Type B pancreatic cell (in vitro differentiated cells): ENCODE results near the gene PASK. TPM values are rescaled to one million over a fixed set of nuclear protein-coding genes. Genes with fewer than 3 reads are reported as not detected.
"Not testable (repeated sequence)": the region's sequence is repeated elsewhere in the genome, so short reads cannot be mapped to it uniquely, and the experiment has no call there.

Experiments
- DNase-seq: peaks from one replicate; pipeline ENCODE4 v3.0.0; 2021; ENCODE audit warnings: mixed read lengths; ENCODE audit not compliant: unreplicated experiment; ENCODE audit errors: extremely low spot score
- H3K27ac Mint-ChIP-seq: 2 replicates; pipeline ENCODE4 v1.8.0; 2021; ENCODE audit warnings: mild to moderate bottlenecking, mixed read lengths
- H3K27me3 Mint-ChIP-seq: 2 replicates; pipeline ENCODE4 v1.8.0; 2021; ENCODE audit warnings: mixed read lengths
- H3K36me3 Mint-ChIP-seq: 2 replicates; pipeline ENCODE4 v1.8.0; 2021; ENCODE audit warnings: mixed read lengths
- H3K4me1 Mint-ChIP-seq: one replicate; pipeline ENCODE4 v1.8.0; 2021; ENCODE audit warnings: mixed read lengths; ENCODE audit not compliant: unreplicated experiment
- H3K4me3 Mint-ChIP-seq: 2 replicates; pipeline ENCODE4 v1.8.0; 2021; ENCODE audit warnings: mild to moderate bottlenecking, mixed read lengths
- H3K9me3 Mint-ChIP-seq: 2 replicates; pipeline ENCODE4 v1.8.0; 2021; ENCODE audit warnings: mixed read lengths
- CTCF ChIP-seq: fragments of 200-600 bp; sonication (generic); conservative IDR thresholded peaks from 2 replicates; pipeline ENCODE4 v1.5.0; 2021; ENCODE audit warnings: antibody characterized with exemption, mild to moderate bottlenecking
- total RNA-seq: library from RNA; stranded (reverse); gene quantifications from 2 replicates; pipeline ENCODE4 v1.2.1, GENCODE V29; 2021; ENCODE audit warnings: low replicate concordance

PASK gene
- total RNA-seq, 1 donor from 2014 or later: 50.9 TPM

DNA sequence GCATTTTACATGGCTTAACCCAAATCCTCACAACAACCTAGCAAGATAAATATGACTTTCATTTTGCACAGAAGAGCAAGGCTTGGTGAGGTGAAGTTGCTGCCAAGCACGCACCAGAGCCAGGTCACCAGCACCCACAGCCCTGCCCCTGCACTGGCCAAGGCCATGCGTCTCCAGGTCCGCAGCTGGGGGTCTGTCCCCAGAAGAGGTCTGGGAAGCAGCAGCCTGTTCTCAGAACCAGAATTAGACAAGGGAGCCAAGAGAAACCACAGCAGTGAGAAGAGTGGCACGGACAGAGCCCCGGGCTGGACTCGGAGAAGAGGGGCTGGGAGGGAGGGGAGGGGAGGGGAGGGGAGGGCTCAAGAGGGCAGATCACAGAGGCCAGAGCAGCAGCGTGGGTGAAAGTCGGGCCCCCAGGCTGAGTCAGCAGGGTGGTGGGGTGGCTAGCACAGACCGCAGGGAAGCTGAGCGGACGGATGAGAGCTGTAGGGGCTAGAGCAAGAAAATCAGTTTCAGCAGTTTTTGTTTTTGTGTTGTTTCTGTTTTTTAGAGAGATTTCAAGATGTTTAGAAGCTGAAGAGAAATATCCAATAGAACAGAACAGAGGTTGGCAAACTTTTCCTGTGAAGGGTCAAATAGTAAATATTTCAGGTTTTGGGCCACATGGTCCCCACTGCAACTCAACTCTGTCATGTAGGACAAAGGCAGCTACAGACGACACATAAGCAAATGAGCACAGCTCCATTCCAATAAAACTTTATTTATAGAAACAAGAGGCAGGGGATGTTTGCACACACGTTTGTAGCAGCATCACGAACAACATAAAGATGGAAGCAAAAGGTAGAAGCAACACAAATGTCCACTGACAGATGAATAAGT is 39.8 kb downstream of the PASK start:
- no peak for DNase-seq
- H3K4me3 Mint-ChIP-seq: no peak overlapping the region
- no peak for TF ChIP-seq CTCF
- peaks cover 10% of the 10 kb centered on the region for H3K36me3 Mint-ChIP-seq
- H3K27me3 Mint-ChIP-seq: no peaks in the 10 kb centered on the region
- no peak overlapping the region for H3K27ac Mint-ChIP-seq
- no peaks in the 10 kb centered on the region for H3K4me1 Mint-ChIP-seq
- no peaks in the 10 kb centered on the region for H3K9me3 Mint-ChIP-seq

DNA sequence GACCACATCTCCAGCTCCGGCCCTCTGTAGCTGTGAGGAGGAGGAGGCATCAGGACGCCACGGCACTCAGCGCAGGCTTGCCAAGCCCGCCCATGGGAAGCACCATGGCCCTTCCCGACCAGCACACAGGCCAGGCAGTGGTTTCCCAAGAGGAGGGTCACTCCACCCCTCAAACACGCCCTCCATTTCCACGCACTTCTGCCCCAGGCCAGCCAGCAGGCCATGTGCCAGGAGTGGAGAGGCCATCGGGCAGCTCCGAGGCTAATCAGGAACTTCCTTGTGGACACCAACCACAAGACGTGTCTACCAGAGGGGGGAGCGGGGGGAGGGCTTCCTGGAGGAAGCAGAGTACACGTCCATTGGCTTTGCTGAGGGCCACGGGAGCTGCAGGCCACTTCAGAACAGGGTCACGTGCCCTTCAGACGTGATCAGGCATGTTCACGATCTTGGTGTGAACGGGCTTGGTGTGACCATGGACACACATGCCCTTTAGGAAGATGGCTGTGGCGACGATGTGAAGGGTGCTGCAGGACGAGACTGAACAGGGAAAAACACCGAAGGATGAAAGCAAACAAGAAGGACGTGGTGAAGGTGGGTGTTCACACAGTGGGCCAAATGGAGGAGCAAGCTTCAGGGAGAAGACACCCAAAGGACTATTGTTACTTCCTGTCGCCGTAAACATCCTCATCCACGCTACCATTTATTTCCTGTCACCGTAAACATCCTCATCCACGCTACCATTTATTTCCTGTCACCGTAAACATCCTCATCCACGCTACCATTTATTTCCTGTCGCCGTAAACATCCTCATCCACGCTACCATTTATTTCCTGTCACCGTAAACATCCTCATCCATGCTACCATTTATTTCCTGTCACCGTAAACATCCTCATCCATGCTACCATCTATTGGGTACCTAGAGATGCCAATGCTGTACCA is 40.7 kb downstream of the PASK start:
- no peaks in the 10 kb centered on the region for H3K4me1 Mint-ChIP-seq
- DNase-seq: no peak
- H3K27ac Mint-ChIP-seq: no peak overlapping the region
- no peaks in the 10 kb centered on the region for H3K9me3 Mint-ChIP-seq
- H3K36me3 Mint-ChIP-seq: peaks cover 10% of the 10 kb centered on the region
- no peak overlapping the region for H3K4me3 Mint-ChIP-seq
- H3K27me3 Mint-ChIP-seq: no peaks in the 10 kb centered on the region
- no peak for TF ChIP-seq CTCF

- no peak for TF ChIP-seq CTCF
- Mint-ChIP-seq H3K36me3 (peaks cover 10% of the 10 kb centered on the region), H3K27ac (no peak overlapping the region), H3K27me3 (no peaks in the 10 kb centered on the region), H3K4me3 (no peak overlapping the region), H3K9me3 (no peaks in the 10 kb centered on the region), H3K4me1 (no peaks in the 10 kb centered on the region)
- DNase-seq: no peak
Measured at GRCh38 chr2:241107031-241107783, 42.1 kb downstream of the PASK start.

GRCh38 chr2:241105641-241106040 is 43.6 kb downstream of the PASK start:
- TF ChIP-seq CTCF: no peak
- Mint-ChIP-seq H3K36me3 (peaks cover 7% of the 10 kb centered on the region), H3K4me3 (no peak overlapping the region), H3K27ac (no peak overlapping the region), H3K9me3 (no peaks in the 10 kb centered on the region), H3K4me1 (no peaks in the 10 kb centered on the region), H3K27me3 (no peaks in the 10 kb centered on the region)
- DNase-seq: no peak

DNA sequence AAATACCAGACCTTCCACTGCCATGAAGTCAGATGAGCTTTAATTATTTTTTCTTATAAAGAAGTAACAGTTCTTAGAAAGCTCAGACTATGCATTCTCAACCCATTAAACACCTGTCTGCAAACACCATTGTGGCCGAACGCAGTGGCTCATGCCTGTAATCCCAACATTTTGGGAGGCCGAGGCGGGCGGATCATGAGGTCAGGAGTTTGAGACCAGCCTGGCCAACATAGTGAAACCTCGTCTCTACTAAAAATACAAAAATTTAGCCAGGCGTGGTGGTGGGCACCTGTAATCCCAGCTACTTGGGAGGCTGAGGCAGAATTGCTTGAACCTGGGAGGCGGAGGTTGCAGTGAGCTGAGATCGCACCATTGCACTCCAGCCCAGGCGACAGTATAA is 44.7 kb downstream of the PASK start:
- not testable (repeated sequence) for H3K36me3 Mint-ChIP-seq, H3K4me3 Mint-ChIP-seq, H3K9me3 Mint-ChIP-seq, H3K27ac Mint-ChIP-seq, H3K27me3 Mint-ChIP-seq, DNase-seq, H3K4me1 Mint-ChIP-seq
